IMR-90 (cell line): ENCODE data around the gene FUT8. TPM values are rescaled to one million over a fixed set of nuclear protein-coding genes. Genes with fewer than 3 reads are reported as not detected.

Source experiments
- ATAC-seq: fragments of 200-7000 bp; cut with Tn5 transposase; 2 replicates; pipeline ENCODE4 v1.9.1; 2020; ENCODE audit warnings: low read depth, mild to moderate bottlenecking, moderate library complexity
- BruUV-seq: library from RNA; stranded (reverse); fragments of 400-500 nt; replicated peaks from 2 replicates; lab custom pipeline; 2021; lab: Mats Ljungman, UMichigan
- CTCF ChIA-PET: fragments of 300-600 bp; formaldehyde crosslinking; extraction: SDS; loops from one replicate; lab custom pipeline; 2021; ENCODE audit warnings: antibody characterized with exemption; lab: Yijun Ruan, JAX
- POLR2A ChIA-PET: fragments of 300-600 bp; sonication (Branson Sonifier 250); formaldehyde crosslinking; loops from one replicate; lab custom pipeline; 2022; ENCODE audit warnings: antibody characterized with exemption; ENCODE audit not compliant: unreplicated experiment; lab: Charles Lee
- DNase-seq: peaks from one replicate; pipeline ENCODE4 v3.0.0; 2013
- H2AFZ ChIP-seq: replicated peaks from 2 replicates; pipeline ENCODE3; 2013; ENCODE audit warnings: low read length, mild to moderate bottlenecking; ENCODE audit not compliant: poor library complexity
- H2AK5ac ChIP-seq: 2 replicates; pipeline ENCODE4 v1.6.1; 2013; ENCODE audit warnings: low read depth, low read length, inconsistent platforms
- H2AK9ac ChIP-seq: replicated peaks from 2 replicates; pipeline ENCODE3; 2013; ENCODE audit warnings: mild to moderate bottlenecking, low read depth, low read length, moderate library complexity; ENCODE audit not compliant: poor library complexity
- H2BK120ac ChIP-seq: 2 replicates; pipeline ENCODE4 v1.6.1; 2013; ENCODE audit warnings: low read depth, low read length, inconsistent platforms
- H2BK15ac ChIP-seq: 3 replicates; pipeline ENCODE4 v1.6.1; 2013; ENCODE audit warnings: low read depth, low read length, inconsistent platforms
- H2BK20ac ChIP-seq: 2 replicates; pipeline ENCODE4 v1.6.1; 2013; ENCODE audit warnings: low read depth, mild to moderate bottlenecking, inconsistent platforms, low read length, moderate library complexity
- H2BK5ac ChIP-seq: 2 replicates; pipeline ENCODE4 v1.6.1; 2013; ENCODE audit warnings: mild to moderate bottlenecking, low read depth, low read length, inconsistent platforms; ENCODE audit not compliant: poor library complexity, severe bottlenecking
- H3K14ac ChIP-seq: replicated peaks from 2 replicates; pipeline ENCODE4 v1.6.1; 2013; ENCODE audit warnings: low read depth, low read length, inconsistent platforms
- H3K18ac ChIP-seq: 2 replicates; pipeline ENCODE4 v1.6.1; 2013; ENCODE audit warnings: low read depth, low read length, control low read depth
- H3K23ac ChIP-seq: 2 replicates; pipeline ENCODE4 v1.6.1; 2013; ENCODE audit warnings: low read depth, low read length, inconsistent platforms
- H3K27ac ChIP-seq: 2 replicates; pipeline ENCODE4 v1.5.1; 2013; ENCODE audit warnings: mild to moderate bottlenecking, control low read depth, low read length; ENCODE audit not compliant: insufficient read depth
- H3K27me3 ChIP-seq: 2 replicates; pipeline ENCODE4 v1.6.1; 2013; ENCODE audit warnings: low read length; ENCODE audit not compliant: control insufficient read depth, insufficient read depth
- H3K36me3 ChIP-seq: 2 replicates; pipeline ENCODE4 v1.6.1; 2013; ENCODE audit warnings: low read length, mixed read lengths; ENCODE audit not compliant: control insufficient read depth, insufficient read depth
- H3K4ac ChIP-seq: 2 replicates; pipeline ENCODE4 v1.6.1; 2013; ENCODE audit warnings: low read depth, low read length, inconsistent platforms
- H3K4me1 ChIP-seq: 2 replicates; pipeline ENCODE4 v1.6.1; 2013; ENCODE audit warnings: low read length, mixed read lengths; ENCODE audit not compliant: control insufficient read depth, insufficient read depth
- H3K4me2 ChIP-seq: 2 replicates; pipeline ENCODE4 v1.6.1; 2013; ENCODE audit warnings: low read depth, mild to moderate bottlenecking, control low read depth, low read length, moderate library complexity
- H3K4me3 ChIP-seq: 2 replicates; pipeline ENCODE4 v1.5.1; 2013; ENCODE audit warnings: low read depth, mild to moderate bottlenecking, control low read depth, low read length, moderate library complexity; ENCODE audit not compliant: insufficient read depth
- H3K56ac ChIP-seq: 2 replicates; pipeline ENCODE4 v1.6.1; 2013; ENCODE audit warnings: low read length, inconsistent platforms; ENCODE audit not compliant: insufficient read depth; ENCODE audit errors: extremely low read depth
- H3K79me1 ChIP-seq, 2 experiments: 2 replicates each; pipeline ENCODE4 v1.6.1; 2013; ENCODE audit warnings: low read length in 2 of 2, inconsistent platforms in 1 of 2, low read depth in 1 of 2
- H3K9ac ChIP-seq: 2 replicates; pipeline ENCODE4 v1.6.1; 2013; ENCODE audit warnings: low read depth, low read length, control low read depth
- H3K9me1 ChIP-seq: 2 replicates; pipeline ENCODE4 v1.6.1; 2013; ENCODE audit warnings: low read length, inconsistent platforms; ENCODE audit not compliant: insufficient read depth
- H3K9me3 ChIP-seq: 2 replicates; pipeline ENCODE4 v1.6.1; 2013; ENCODE audit warnings: low read length; ENCODE audit not compliant: control insufficient read depth, insufficient read depth
- H4K20me1 ChIP-seq: 2 replicates; pipeline ENCODE4 v1.6.1; 2013; ENCODE audit warnings: low read length, inconsistent platforms; ENCODE audit not compliant: insufficient read depth
- H4K5ac ChIP-seq: 2 replicates; pipeline ENCODE4 v1.6.1; 2013; ENCODE audit warnings: mild to moderate bottlenecking, low read depth, low read length, control low read depth
- H4K8ac ChIP-seq, 2 experiments: 2 replicates each; pipeline ENCODE4 v1.6.1; 2013; ENCODE audit warnings: low read depth in 2 of 2, low read length in 2 of 2, control low read depth in 1 of 2, inconsistent platforms in 1 of 2
- H4K91ac ChIP-seq: 2 replicates; pipeline ENCODE4 v1.6.1; 2013; ENCODE audit warnings: low read depth, low read length, inconsistent platforms; ENCODE audit not compliant: insufficient read depth
- BHLHE40 ChIP-seq: fragments of 150-350 bp; IDR thresholded peaks from 2 replicates; pipeline ENCODE4 v1.6.1; 2016; ENCODE audit warnings: mild to moderate bottlenecking, low read depth, low read length
- CTCF ChIP-seq: conservative IDR thresholded peaks from 2 replicates; pipeline ENCODE4 v1.5.1; 2012; ENCODE audit warnings: mild to moderate bottlenecking, low read depth, low read length, improper control_type of control experiment
- MAFK ChIP-seq: IDR thresholded peaks from 2 replicates; pipeline ENCODE4 v1.6.1; 2012; ENCODE audit warnings: low read depth, low read length, improper control_type of control experiment
- MXI1 ChIP-seq: IDR thresholded peaks from 2 replicates; pipeline ENCODE4 v1.6.1; 2012; ENCODE audit warnings: low read depth, mild to moderate bottlenecking, low read length, moderate library complexity, borderline replicate concordance
- NFE2L2 ChIP-seq: fragments of 150-350 bp; IDR thresholded peaks from 2 replicates; pipeline ENCODE4 v1.6.1; 2016; ENCODE audit warnings: low read depth, mild to moderate bottlenecking, low read length
- POLR2A ChIP-seq: IDR thresholded peaks from 2 replicates; pipeline ENCODE4 v1.6.1; 2012; ENCODE audit warnings: mild to moderate bottlenecking, low read depth, low read length
- RAD21 ChIP-seq: IDR thresholded peaks from 2 replicates; pipeline ENCODE4 v1.6.1; 2012; ENCODE audit warnings: low read length, improper control_type of control experiment
- USF2 ChIP-seq: fragments of 150-350 bp; IDR thresholded peaks from 2 replicates; pipeline ENCODE4 v1.6.1; 2017; ENCODE audit warnings: mild to moderate bottlenecking, antibody characterized with exemption, low read length, low read depth
- WGBS, 2 experiments: methylation state at CpG; one replicate each; pipeline versions ENCODE4 v1.1.5 to v1.1.7; 2013; ENCODE audit warnings: missing lambda C conversion rate in 2 of 2; ENCODE audit not compliant: insufficient read length in 1 of 2; ENCODE audit errors: extremely low coverage in 2 of 2; 5-methylcytosine and 5-hydroxymethylcytosine counted together
- dilution Hi-C: fragments of 300-500 bp; cut with HindIII; formaldehyde crosslinking; loops from one replicate; pipeline ENCODE4 v1.14.3; 2018; ENCODE audit warnings: low sequenced_read_pairs; ENCODE audit not compliant: unreplicated experiment
- in situ Hi-C: fragments of 300-500 bp; cut with MboI; formaldehyde crosslinking; loops from 3 replicates; pipeline ENCODE4 v1.14.3; 2019; ENCODE audit warnings: low sequenced_read_pairs, inconsistent platforms, mixed read lengths
- intact Hi-C: fragments of 100-400 bp; cut with micrococcal nuclease; formaldehyde crosslinking; loops from 2 replicates; pipeline ENCODE4 v1.10.0; 2022
- polyA plus RNA-seq, 3 experiments: library from polyadenylated mRNA; depleted of rRNA; stranded (reverse); fragments of >200 nt; gene quantifications; 2 replicates each; pipeline ENCODE4 v1.2.3, GENCODE V29; 2012; ENCODE audit warnings: low replicate concordance in 1 of 3
- total RNA-seq: library from RNA; depleted of rRNA; stranded (reverse); fragments of >200 nt; gene quantifications from 2 replicates; pipeline ENCODE4 v1.2.3, GENCODE V29; 2012

FUT8 gene
- total and polyA plus RNA-seq, 2 of the 4 experiments (the other 2 are of a cell fraction) = 15.6 to 72.9 TPM

- ChIA-PET CTCF (no interaction called here), POLR2A (no interaction called here)
These were observed 226.7 kb downstream of the FUT8 start for GRCh38 chr14:65639216-65639615.

More at GRCh38 chr14:65639216-65639615, 226.7 kb downstream of the FUT8 start:
- H3K9me1 ChIP-seq = peaks cover 7% of the 10 kb centered on the region; the same call in 1 of the 2 replicates
- no peaks in the 10 kb centered on the region for H3K36me3 ChIP-seq
- no peak overlapping the region for H2BK5ac ChIP-seq
- H2AK9ac ChIP-seq = no peak overlapping the region
- no peak overlapping the region for H2AK5ac ChIP-seq
- no peak overlapping the region for H4K91ac ChIP-seq
- H3K56ac ChIP-seq = no peak overlapping the region
- DNase-seq = peak; percentile 24
- no peak overlapping the region for H3K4ac ChIP-seq
- no peak overlapping the region for H2BK15ac ChIP-seq
- in situ Hi-C loops = no loop called here
- H3K4me3 ChIP-seq = no peak overlapping the region
- dilution Hi-C loops = no loop called here
- no peak overlapping the region for H4K8ac ChIP-seq
- H3K27me3 ChIP-seq = no peaks in the 10 kb centered on the region
- H3K23ac ChIP-seq = no peak overlapping the region
- no peak overlapping the region for H2BK120ac ChIP-seq
- no CpG with 5 or more reads among the region's 1 CpG for WGBS, 2 experiments
- no peak overlapping the region for H3K18ac ChIP-seq
- BruUV-seq = no TSS peak
- H3K4me1 ChIP-seq = no peaks in the 10 kb centered on the region
- intact Hi-C loops = no loop called here
- H2AFZ ChIP-seq = no peak overlapping the region
- peak; percentile 48; the same call in 1 of the 2 replicates for ATAC-seq
- no peak overlapping the region for H3K9ac ChIP-seq
- H3K14ac ChIP-seq = no peak overlapping the region
- no peak overlapping the region for H2BK20ac ChIP-seq
- H4K5ac ChIP-seq = no peak overlapping the region
- no peak overlapping the region for H3K4me2 ChIP-seq
- H3K9me3 ChIP-seq = no peaks in the 10 kb centered on the region
- no peak for TF ChIP-seq USF2
- no peak for TF ChIP-seq CTCF
- TF ChIP-seq MXI1 = no peak
- no peak for TF ChIP-seq MAFK
- TF ChIP-seq BHLHE40 = no peak
- TF ChIP-seq POLR2A = no peak
- no peak for TF ChIP-seq NFE2L2
- TF ChIP-seq RAD21 = no peak
- H3K27ac ChIP-seq = no peak overlapping the region
- H4K20me1 ChIP-seq = no peaks in the 10 kb centered on the region
- H3K79me1 ChIP-seq = peaks cover 0 to 8% of the 10 kb centered on the region in 2 experiments; a peak in 2 of 4 replicates
